ENCODE measurements around the gene FEV.

Gene FEV

GRCh38 chr2:218985021-218985324 lies at the start of gene FEV:
FEV (minus strand) TSS chr2:218985184; CDS start chr2:218985075, 109 bp downstream.
- DNase-seq (ENCODE audit: low spot score) = no peak

DNA sequence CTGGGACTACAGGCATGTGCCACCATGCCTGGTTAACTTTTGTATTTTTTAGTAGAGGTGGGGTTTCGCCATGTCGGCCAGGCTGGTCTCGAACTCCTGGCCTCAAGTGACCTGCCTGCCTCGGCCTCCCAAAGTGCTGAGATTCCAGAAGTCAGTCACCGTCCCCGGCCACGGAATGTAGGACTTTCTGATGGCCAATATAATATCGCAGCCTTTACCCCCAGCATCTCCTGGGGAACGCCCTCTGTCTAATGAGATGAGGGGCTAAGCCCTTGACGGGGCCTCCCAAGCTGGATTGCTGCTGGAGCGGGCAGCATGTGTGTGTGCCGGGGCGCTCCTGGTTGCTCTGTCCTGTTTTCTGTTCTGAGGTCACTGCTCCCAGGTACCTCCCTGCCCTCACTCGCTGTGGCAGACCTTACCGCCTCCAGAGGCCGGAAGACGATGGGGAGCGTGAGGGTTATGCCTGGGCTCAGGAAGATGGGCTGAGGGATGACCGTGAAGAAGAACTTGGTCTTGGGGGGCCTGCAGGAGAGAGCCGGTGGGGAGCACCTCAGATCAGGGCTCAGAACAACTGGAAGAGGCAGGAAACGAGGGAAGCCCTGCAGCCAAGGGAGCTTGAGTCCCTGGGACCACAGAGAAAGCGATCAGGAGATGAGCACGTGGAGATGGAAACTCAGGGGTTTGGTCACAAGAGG lies 47.2 kb upstream of the FEV start:
- DNase-seq (ENCODE audit: low spot score) = no peak

DNA sequence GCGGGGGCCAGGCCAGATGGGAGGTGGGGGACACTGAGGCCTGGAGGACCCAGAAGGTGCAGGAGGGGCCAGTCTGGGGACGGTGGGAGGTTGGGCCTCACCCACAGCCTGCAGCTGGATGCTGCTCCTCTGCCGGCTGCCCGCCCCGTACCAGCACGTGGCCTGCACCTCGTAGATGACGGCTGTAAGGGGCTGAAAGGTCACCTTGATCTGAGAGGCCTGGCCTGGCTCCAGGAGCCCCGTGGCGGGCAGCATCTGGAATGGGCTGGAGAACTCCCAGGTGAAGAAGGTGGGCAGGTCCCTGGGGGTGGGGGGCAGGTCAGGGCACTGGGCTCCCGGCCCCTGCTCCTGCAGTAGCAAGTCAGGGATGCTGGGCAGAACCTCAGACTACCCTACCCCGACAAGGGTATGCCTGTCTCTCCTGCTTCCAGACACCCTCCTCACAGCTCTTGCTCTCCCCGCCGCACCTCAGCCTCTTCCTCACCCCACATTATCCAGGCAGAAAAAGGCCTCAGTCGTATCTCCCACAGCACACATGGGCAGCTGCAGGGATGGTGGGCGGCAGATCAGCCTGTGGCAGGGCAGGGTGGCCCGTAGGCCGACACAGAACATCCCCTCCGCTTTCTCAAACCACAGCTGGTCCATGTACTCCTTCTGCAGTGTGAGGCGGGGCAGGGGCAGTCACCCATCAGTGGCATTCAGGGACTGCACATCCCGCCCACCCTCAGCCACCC lies 46.2 kb upstream of the FEV start:
- DNase-seq (ENCODE audit: low spot score) = no peak

- DNase-seq (ENCODE audit: low spot score) = no peak
Measured at GRCh38 chr2:219030177-219030940, 45.4 kb upstream of the FEV start.

DNA sequence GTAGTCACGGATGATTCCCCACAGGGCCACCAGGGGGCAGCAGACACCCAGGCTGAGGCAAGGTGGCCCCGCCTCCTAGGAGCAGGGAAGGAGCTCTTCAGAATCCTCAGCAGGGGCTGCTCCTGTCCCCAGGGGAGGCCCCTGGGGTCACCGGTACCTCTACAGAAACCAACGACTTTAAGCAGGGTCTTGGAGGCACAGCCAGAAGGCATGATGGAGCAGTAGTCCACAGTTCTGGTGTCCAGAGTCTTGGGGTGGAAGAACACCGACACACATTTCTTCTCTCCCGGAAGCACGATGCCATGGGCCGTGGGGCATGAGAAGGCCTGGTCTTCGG lies 44.8 kb upstream of the FEV start:
- DNase-seq (ENCODE audit: low spot score) = peak; percentile 80

GRCh38 chr2:219028996-219029828 lies 44.2 kb upstream of the FEV start:
- no peak for DNase-seq (ENCODE audit: low spot score)

DNA sequence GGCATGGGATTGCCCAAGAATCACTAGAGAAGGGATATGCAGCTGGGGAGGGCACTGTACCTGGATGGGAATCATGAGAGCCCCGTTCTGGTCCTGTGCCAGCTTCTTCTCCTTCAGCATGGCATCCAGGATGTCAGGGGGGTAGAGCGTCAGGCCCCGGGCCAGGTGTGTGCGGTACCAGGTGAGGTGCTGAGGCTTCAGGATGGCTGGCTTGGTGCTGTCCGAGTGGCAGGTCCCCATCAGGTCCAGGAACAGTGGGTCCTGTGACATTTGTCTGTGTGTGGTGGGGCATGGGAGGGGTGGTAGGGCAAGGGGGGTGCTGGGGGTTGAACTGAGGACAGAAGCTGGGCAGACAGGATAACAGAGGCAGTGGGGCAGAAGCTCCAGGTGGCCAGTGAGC lies 43.2 kb upstream of the FEV start:
- DNase-seq (ENCODE audit: low spot score) = no peak

DNA sequence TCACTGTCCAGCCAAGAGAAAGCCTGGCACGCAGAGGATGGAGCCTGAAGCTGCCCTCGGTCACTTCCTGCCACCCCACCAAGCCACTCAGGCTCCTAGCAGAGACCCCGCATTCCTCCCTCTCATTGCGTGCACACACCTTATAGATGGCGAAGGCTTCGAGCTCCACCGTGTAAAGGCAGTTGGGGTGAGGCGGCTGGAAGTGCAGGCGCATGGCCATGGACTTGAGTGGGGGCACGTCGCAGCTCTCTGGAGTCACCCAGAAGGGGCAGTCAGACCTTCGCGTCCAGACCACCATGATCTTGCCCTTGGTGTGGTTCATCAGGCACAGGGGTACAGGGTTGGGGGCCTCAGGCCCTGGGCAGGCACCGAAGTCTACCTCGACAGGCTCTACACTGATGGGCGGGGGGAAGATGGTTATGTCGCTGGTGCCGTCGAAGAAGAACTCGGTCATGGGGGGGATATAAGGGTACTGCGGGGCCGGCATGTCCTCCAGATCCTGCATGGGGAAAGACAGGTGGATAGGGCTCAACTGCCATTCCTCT lies 42.6 kb upstream of the FEV start:
- no peak for DNase-seq (ENCODE audit: low spot score)

GRCh38 chr2:219026946-219027345 lies 42.0 kb upstream of the FEV start:
- no peak for DNase-seq (ENCODE audit: low spot score)

- peak; percentile 95 for DNase-seq (ENCODE audit: low spot score)
Measured at GRCh38 chr2:219025637-219026585, 40.9 kb upstream of the FEV start.

DNA sequence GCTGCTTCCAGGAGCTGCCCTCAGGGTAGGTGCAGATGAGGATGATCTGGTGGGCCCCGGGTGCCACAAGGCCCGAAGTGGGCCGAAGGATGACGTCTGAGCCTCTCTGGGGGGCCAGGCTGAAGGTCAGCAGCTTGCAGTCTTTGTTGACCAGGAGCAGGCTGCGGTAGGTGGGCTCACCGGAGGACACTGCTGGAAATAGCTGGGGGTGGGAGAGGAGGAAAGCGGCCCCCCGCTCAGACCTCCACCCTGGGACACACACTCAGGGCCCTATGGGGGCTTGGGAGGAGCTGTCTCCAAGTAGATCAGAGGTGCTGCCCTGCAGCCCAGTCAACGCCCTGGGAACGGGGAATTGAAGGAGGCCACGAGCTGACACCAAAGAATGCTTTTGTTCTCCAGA lies 39.1 kb upstream of the FEV start:
- no peak for DNase-seq (ENCODE audit: low spot score)

DNA sequence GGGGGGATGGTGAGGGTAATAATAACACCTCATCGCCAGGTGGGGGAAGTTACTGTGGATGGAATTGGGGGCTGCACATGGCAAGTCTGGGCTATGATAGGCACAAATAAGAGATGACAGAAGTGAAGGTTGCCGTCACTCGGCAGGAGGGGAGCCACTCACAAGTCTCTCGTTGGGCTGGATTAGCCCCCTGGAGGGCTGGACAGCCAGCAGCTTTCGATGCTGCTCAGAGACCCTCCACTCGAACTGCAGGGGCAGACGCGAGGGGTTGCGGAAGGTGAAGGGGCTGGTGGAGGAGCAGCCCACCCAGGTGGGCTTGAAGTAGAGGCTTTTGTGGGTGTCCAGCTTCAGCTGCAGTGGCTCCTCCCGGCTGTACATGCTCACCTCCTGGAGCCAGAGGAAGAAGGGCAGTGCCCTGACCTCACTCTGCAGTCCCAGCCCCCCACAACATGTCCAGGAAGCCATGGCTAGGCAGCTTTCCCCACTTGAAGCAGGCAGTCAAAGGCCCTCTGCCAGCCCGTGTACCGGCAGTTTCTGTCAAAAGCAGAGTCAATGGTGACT lies 38.1 kb upstream of the FEV start:
- DNase-seq (ENCODE audit: low spot score) = no peak

GRCh38 chr2:219022616-219023015 lies 37.6 kb upstream of the FEV start:
- no peak for DNase-seq (ENCODE audit: low spot score)

DNA sequence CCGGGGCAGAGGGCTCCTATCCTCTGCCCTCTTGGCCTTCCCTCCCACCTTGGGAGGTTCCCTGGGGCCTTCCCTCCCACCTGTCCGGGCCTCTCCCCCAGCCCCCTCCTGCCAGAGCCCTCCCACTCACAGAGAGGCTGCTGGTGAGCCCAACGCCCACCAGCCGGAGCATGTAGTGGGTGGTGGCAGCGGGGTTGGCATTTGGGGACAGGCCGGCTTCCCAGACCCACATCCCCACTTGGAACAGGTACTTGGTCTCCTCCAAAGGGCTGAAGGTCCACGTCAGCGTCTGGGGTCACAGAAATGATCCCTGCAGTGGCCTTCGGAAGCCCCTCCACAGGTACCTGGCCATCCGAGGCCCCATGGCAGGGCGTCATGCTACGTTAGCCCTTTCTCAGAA lies 37.1 kb upstream of the FEV start:
- no peak for DNase-seq (ENCODE audit: low spot score)

DNA sequence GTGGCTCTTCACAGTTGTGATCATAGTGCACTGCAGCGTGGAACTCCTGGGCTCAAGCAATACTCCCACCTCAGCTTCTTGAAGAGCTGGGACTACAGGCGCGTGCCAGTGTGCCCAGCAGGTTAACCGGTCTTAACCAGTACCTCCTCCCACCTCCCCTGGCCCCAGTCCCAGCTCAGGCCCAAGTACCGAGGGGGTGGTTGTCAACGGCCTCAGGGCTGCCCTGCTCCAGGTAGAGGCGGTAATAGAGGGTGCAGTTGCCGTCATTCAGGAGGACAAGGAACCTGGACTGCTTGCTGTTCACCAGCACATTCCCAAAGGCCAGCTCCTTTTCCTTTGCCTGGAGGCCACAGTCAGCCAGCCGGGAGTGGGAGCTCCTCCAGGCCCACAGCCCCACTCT lies 36.6 kb upstream of the FEV start:
- no peak for DNase-seq (ENCODE audit: low spot score)

- DNase-seq (ENCODE audit: low spot score) = no peak
Measured at GRCh38 chr2:219020604-219021365, 35.8 kb upstream of the FEV start.

- DNase-seq (ENCODE audit: low spot score) = no peak
Measured at GRCh38 chr2:219019436-219019835, 34.5 kb upstream of the FEV start.

GRCh38 chr2:219018726-219019125 lies 33.7 kb upstream of the FEV start:
- DNase-seq (ENCODE audit: low spot score) = no peak

DNA sequence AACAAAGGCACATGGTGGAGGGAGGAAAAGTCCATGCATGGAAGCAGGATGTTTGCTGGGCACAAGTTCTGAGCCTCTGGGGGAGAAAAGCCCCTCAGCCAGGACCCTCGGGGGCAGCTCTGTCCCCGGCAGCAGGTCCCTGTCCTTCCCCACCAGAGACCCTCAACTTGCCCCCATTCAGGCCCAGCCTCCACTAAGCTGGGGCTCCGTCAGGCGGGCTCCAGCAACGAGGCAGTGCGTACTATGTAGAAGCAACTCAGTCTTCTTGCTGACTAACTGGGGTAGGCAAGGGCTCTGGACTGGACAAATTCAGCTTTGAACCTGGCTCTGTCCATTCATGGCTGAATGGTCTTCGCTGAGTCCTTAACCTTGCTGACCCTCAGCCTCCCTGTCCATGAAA lies 33.3 kb upstream of the FEV start:
- no peak for DNase-seq (ENCODE audit: low spot score)

Measured in globus pallidus (tissue), 1 donor.